Upper lobe of right lung (tissue), 1 donor: ENCODE measurements around the gene WDFY2. TPM values are rescaled to one million over a fixed set of nuclear protein-coding genes. Genes with fewer than 3 reads are reported as not detected.
A peak's percentile ranks its signal among the peaks of the same experiment; 100 is the strongest.

Source experiments
- ATAC-seq: fragments of 200-7000 bp; cut with Tn5 transposase; one replicate; pipeline ENCODE4 v1.9.1; 2020; ENCODE audit warnings: mild to moderate bottlenecking, moderate library complexity
- DNase-seq: peaks from one replicate; pipeline ENCODE4 v3.0.0-alpha.2; 2020
- H3K27ac ChIP-seq: fragments of 200-600 bp; one replicate; pipeline ENCODE4 v1.8.0; 2022
- H3K27me3 ChIP-seq: fragments of 200-600 bp; one replicate; pipeline ENCODE4 v1.8.0; 2022; ENCODE audit warnings: mild to moderate bottlenecking
- H3K36me3 ChIP-seq: fragments of 200-600 bp; one replicate; pipeline ENCODE4 v1.8.0; 2022
- H3K4me1 ChIP-seq: fragments of 200-600 bp; one replicate; pipeline ENCODE4 v1.8.0; 2022
- H3K4me3 ChIP-seq: fragments of 200-600 bp; one replicate; pipeline ENCODE4 v1.8.0; 2022; ENCODE audit warnings: mild to moderate bottlenecking
- H3K9me3 ChIP-seq: fragments of 200-600 bp; one replicate; pipeline ENCODE4 v1.8.0; 2022
- intact Hi-C: fragments of 100-400 bp; cut with DNase I; formaldehyde crosslinking; loops from one replicate; pipeline ENCODE4 v1.11.0; 2022
- total RNA-seq: library from RNA; stranded (reverse); fragmentation: NEBNext Ultra II Directional; extraction: Animal tissue kit (Norgen Biotek cat#: 25700); gene quantifications from one replicate; pipeline ENCODE4 v1.2.1, GENCODE V29; 2021
- TF ChIP-seq, protein P1 (sequence below): fragments of 200-600 bp; IDR thresholded peaks from one replicate; pipeline ENCODE4 v1.8.0; 2022; ENCODE audit warnings: antibody characterized with exemption
- donor health status: DM: no; HTN: yes; CAD: no; lungs with severe emphysema.

WDFY2 gene
- total RNA-seq, 1 donor from 2014 or later: 13.1 TPM

DNA sequence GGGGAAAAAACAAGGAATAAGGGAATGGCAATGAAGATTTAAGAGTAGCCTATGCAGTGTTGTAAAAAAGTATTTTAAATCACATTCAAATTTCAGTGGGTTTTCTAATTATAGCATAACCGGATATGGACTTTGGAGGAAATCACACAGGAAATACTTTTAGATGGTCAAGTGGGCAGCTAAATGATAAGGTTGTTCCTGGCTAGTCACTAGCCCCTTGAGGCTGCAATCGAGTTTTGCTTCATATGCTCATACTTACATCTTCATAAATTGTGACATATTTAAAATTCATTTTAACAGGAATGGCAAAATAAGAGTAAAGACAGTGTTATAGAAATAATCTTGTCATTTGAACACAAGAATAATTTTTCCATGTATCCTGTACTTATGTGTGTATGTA lies 88.9 kb downstream of the WDFY2 start:
- no peak overlapping the region for H3K4me3 ChIP-seq
- no peaks in the 10 kb centered on the region for H3K9me3 ChIP-seq
- no peaks in the 10 kb centered on the region for H3K27me3 ChIP-seq
- no peak overlapping the region for H3K27ac ChIP-seq
- H3K4me1 ChIP-seq: peaks cover 8% of the 10 kb centered on the region
- TF ChIP-seq, protein P1, sequence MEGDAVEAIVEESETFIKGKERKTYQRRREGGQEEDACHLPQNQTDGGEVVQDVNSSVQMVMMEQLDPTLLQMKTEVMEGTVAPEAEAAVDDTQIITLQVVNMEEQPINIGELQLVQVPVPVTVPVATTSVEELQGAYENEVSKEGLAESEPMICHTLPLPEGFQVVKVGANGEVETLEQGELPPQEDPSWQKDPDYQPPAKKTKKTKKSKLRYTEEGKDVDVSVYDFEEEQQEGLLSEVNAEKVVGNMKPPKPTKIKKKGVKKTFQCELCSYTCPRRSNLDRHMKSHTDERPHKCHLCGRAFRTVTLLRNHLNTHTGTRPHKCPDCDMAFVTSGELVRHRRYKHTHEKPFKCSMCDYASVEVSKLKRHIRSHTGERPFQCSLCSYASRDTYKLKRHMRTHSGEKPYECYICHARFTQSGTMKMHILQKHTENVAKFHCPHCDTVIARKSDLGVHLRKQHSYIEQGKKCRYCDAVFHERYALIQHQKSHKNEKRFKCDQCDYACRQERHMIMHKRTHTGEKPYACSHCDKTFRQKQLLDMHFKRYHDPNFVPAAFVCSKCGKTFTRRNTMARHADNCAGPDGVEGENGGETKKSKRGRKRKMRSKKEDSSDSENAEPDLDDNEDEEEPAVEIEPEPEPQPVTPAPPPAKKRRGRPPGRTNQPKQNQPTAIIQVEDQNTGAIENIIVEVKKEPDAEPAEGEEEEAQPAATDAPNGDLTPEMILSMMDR: no peak
- no peaks in the 10 kb centered on the region for H3K36me3 ChIP-seq
- no peak for DNase-seq
- intact Hi-C loops: no loop called here
- peak; percentile 40 for ATAC-seq

DNA sequence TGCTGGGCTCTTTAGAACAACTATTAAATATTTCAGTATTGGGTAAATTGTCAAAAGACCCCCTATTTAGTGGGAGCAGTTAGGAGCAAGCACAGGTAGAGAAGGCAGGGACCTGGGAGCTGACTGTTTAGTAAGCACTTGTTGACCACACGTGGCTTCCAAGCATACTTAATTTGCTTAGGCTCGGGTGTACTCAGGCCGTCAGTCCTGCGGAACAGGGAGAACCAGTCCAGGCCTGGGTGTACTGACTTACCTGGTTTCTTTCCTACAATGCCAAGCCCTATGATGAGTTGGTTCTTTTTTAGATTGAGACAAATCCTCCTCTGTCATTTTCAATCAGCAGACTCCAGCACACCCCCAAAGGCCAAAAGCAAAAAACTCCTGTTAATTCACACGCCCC lies 90.0 kb downstream of the WDFY2 start:
- no peaks in the 10 kb centered on the region for H3K9me3 ChIP-seq
- H3K36me3 ChIP-seq: no peaks in the 10 kb centered on the region
- DNase-seq: peak; percentile 85
- TF ChIP-seq, protein P1: no peak
- H3K4me3 ChIP-seq: no peak overlapping the region
- intact Hi-C loops: no loop called here
- peak overlapping the region; percentile 30 for H3K27ac ChIP-seq
- peaks cover 8% of the 10 kb centered on the region for H3K4me1 ChIP-seq
- ATAC-seq: peak; percentile 97
- H3K27me3 ChIP-seq: no peaks in the 10 kb centered on the region

DNA sequence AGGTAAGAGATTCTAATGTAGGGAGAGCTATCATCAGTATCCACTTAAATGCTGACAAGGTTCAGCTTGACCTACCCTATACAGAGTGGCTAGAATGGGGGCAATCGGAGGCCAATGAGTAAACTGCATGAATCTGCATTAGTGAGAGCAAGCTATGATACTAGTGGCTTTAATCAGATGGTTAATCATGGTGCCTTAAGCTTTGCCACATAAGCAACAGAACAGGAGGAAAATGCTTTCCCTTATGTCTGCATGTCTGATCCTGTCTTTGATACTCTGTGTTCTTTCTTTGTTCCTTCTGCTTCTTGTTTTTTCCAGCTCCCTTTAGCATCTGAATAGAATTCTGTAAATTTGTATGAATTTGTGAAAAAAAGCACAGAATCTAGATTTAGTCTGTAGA lies 91.1 kb downstream of the WDFY2 start:
- no peak overlapping the region for H3K27ac ChIP-seq
- intact Hi-C loops: no loop called here
- TF ChIP-seq, protein P1: no peak
- no peaks in the 10 kb centered on the region for H3K27me3 ChIP-seq
- no peak overlapping the region for H3K4me3 ChIP-seq
- H3K4me1 ChIP-seq: peaks cover 8% of the 10 kb centered on the region
- DNase-seq (no peak), ATAC-seq (no peak)
- no peaks in the 10 kb centered on the region for H3K9me3 ChIP-seq
- no peaks in the 10 kb centered on the region for H3K36me3 ChIP-seq

DNA sequence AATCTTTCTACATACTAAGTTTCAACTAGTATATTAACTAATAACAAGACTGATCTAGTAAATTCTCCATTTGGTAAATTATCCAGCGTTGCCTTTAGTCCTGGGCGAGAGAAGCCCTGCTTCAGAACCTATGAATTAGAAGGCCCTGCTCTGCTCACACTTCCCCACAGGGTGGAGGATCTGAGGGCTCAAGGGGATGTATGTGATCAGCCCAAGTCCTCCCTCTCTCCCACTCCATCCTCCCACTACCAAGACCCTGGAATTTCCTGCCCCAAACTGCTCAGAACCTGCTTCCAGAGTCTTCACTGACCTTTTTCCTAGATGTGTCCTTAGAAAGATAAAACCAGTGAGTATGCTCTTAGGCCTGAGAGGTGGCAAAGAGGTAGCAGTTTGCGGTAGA lies 91.6 kb downstream of the WDFY2 start:
- TF ChIP-seq, protein P1: no peak
- Histone ChIP-seq H3K27me3 (no peaks in the 10 kb centered on the region), H3K36me3 (no peaks in the 10 kb centered on the region), H3K9me3 (no peaks in the 10 kb centered on the region), H3K4me1 (peaks cover 8% of the 10 kb centered on the region), H3K27ac (no peak overlapping the region), H3K4me3 (no peak overlapping the region)
- ATAC-seq (no peak), DNase-seq (no peak)
- intact Hi-C loops: no loop called here

DNA sequence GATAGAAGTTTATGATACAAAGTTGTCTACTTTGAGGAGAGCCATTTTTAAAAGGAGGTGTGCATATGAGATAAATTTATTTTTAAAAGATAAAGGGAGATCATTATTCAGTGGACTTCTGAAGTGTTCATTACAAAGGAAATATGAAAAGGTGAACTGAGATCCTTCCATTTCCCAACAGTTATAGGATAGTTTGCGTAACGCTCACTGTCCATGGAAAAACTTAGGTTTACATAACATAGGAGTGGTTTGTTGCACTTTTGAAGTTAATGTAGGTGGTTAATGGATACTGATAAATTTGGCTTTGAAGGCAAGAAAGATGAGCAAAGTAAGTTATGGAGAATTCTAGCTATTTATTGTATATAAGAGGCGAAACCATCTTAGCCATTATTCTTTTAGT lies 92.5 kb downstream of the WDFY2 start:
- DNase-seq (no peak), ATAC-seq (no peak)
- Histone ChIP-seq H3K27ac (no peak overlapping the region), H3K4me1 (peaks cover 8% of the 10 kb centered on the region), H3K36me3 (no peaks in the 10 kb centered on the region), H3K9me3 (no peaks in the 10 kb centered on the region), H3K27me3 (no peaks in the 10 kb centered on the region), H3K4me3 (no peak overlapping the region)
- TF ChIP-seq, protein P1: no peak
- intact Hi-C loops: no loop called here

DNA sequence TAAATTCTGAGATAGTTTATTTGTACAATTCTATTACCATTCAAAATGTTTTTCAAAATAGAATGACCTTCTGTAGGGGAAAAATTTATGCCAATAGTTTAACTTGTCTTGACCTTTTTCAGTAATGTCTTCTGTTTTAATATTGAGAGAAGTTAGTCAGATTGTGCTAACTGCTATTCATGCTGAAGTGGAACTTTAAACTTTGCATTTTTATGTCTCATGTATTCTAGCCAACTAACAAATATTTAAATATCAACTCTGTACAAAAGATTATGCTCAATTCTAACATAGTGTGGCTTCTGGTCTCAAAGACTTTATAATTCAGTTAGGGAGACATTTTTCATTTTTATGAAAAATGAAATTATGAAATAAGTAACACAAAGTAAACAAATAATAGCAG lies 94.2 kb downstream of the WDFY2 start:
- TF ChIP-seq, protein P1: no peak
- no peaks in the 10 kb centered on the region for H3K27me3 ChIP-seq
- intact Hi-C loops: no loop called here
- H3K4me1 ChIP-seq: peaks cover 8% of the 10 kb centered on the region
- no peaks in the 10 kb centered on the region for H3K36me3 ChIP-seq
- no peak for DNase-seq
- no peak overlapping the region for H3K4me3 ChIP-seq
- ATAC-seq: no peak
- no peak overlapping the region for H3K27ac ChIP-seq
- H3K9me3 ChIP-seq: no peaks in the 10 kb centered on the region
